AG10803 (cell line): ENCODE results near the gene SYCN.

Experiments
- DNase-seq: peaks from one replicate; pipeline ENCODE4 v3.0.0; 2010; ENCODE audit warnings: low read depth
- H3K4me3 ChIP-seq: 2 replicates; pipeline ENCODE4 v1.5.1; 2011; ENCODE audit warnings: mild to moderate bottlenecking, low read length, control low read depth
- CTCF ChIP-seq: conservative IDR thresholded peaks from 2 replicates; pipeline ENCODE4 v1.5.1; 2011; ENCODE audit warnings: mild to moderate bottlenecking, low read length, control low read depth, inconsistent platforms

Gene SYCN

GRCh38 chr19:39203372-39204341, at the start of gene SYCN:
SYCN (minus strand) TSS chr19:39204263; CDS start chr19:39204254, 9 bp downstream.
- DNase-seq = no peak
- no peak for TF ChIP-seq CTCF
- H3K4me3 ChIP-seq = no peak within 1 kb of the TSS

GRCh38 chr19:39253374-39254149, 49.5 kb upstream of the SYCN start:
- no peak for DNase-seq
- TF ChIP-seq CTCF = no peak
- no peak overlapping the region for H3K4me3 ChIP-seq

- no peak for DNase-seq
These were observed 48.4 kb upstream of the SYCN start for GRCh38 chr19:39252458-39252857.

GRCh38 chr19:39251846-39252245, 47.8 kb upstream of the SYCN start:
- no peak overlapping the region for H3K4me3 ChIP-seq
- no peak for TF ChIP-seq CTCF
- DNase-seq = no peak

More at GRCh38 chr19:39252458-39252857, 48.4 kb upstream of the SYCN start:
- H3K4me3 ChIP-seq = no peak overlapping the region
- no peak for TF ChIP-seq CTCF

- H3K4me3 ChIP-seq = no peak overlapping the region
- DNase-seq = no peak
- no peak for TF ChIP-seq CTCF
These were observed 47.0 kb upstream of the SYCN start for GRCh38 chr19:39251081-39251480.

- no peak within 1 kb of the TSS for H3K4me3 ChIP-seq
- no peak for DNase-seq
- no peak for TF ChIP-seq CTCF
These were observed 44.7 kb upstream of the SYCN start, which contains the start of gene IFNL4 for GRCh38 chr19:39248806-39249205. IFNL4 (minus strand) TSS chr19:39248856.
